SU-DHL-6 (cell line): ENCODE data around the gene ADAMTS3.

Experiments
- H2AFZ ChIP-seq: fragments of 200-600 bp; sonication (generic); 2 replicates; pipeline ENCODE4 v1.6.1; 2014; ENCODE audit warnings: low read depth, mild to moderate bottlenecking, moderate library complexity, mixed read lengths, antibody characterized with exemption, low read length; ENCODE audit not compliant: severe bottlenecking
- H3F3A ChIP-seq: fragments of 200-600 bp; shearing (Covaris generic); 2 replicates; pipeline ENCODE4 v1.6.0; 2016; ENCODE audit warnings: antibody characterized with exemption, mild to moderate bottlenecking; ENCODE audit not compliant: insufficient read depth
- H3K27ac ChIP-seq: fragments of 200-600 bp; sonication (generic); 2 replicates; pipeline ENCODE4 v1.5.1; 2016; ENCODE audit warnings: low read depth, mild to moderate bottlenecking, low read length, moderate library complexity, mixed read lengths
- H3K27me3 ChIP-seq: fragments of 200-600 bp; sonication (generic), shearing (Covaris generic); 2 replicates; pipeline ENCODE4 v1.6.0; 2014; ENCODE audit warnings: mild to moderate bottlenecking, low read length
- H3K36me3 ChIP-seq: fragments of 200-600 bp; sonication (generic); 2 replicates; pipeline ENCODE4 v1.6.1; 2014; ENCODE audit warnings: mild to moderate bottlenecking, low read length, mixed read lengths
- H3K4me2 ChIP-seq: fragments of 300-600, 200-600 bp; shearing (Covaris generic), sonication (generic); 2 replicates; pipeline ENCODE4 v1.6.0; 2014; ENCODE audit warnings: low read length, low read depth, mild to moderate bottlenecking; ENCODE audit not compliant: poor library complexity, severe bottlenecking
- H3K4me3 ChIP-seq: fragments of 200-600 bp; sonication (generic); 2 replicates; pipeline ENCODE4 v1.5.1; 2014; ENCODE audit warnings: antibody characterized with exemption, low read length, mild to moderate bottlenecking, mixed read lengths; ENCODE audit not compliant: insufficient read depth, poor library complexity, severe bottlenecking
- H3K79me2 ChIP-seq: fragments of 200-600 bp; sonication (generic); 2 replicates; pipeline ENCODE4 v1.6.1; 2014; ENCODE audit warnings: mild to moderate bottlenecking, low read length, moderate library complexity; ENCODE audit not compliant: insufficient read depth
- H3K9ac ChIP-seq: fragments of 200-600 bp; sonication (generic); 2 replicates; pipeline ENCODE4 v1.7.0; 2014; ENCODE audit warnings: mild to moderate bottlenecking, low read length
- H3K9me2 ChIP-seq: fragments of 200-600 bp; sonication (generic); replicated peaks from 2 replicates; pipeline ENCODE4 v1.6.1; 2014; ENCODE audit warnings: low read length; ENCODE audit not compliant: insufficient read depth
- H3K9me3 ChIP-seq: fragments of 200-600 bp; sonication (generic); 2 replicates; pipeline ENCODE4 v1.6.1; 2014; ENCODE audit warnings: low read length, mixed read lengths; ENCODE audit not compliant: insufficient read depth
- H4K20me1 ChIP-seq: fragments of 200-600 bp; sonication (generic); 2 replicates; pipeline ENCODE4 v1.6.1; 2014; ENCODE audit warnings: low read depth, mild to moderate bottlenecking, antibody characterized with exemption, low read length, moderate library complexity, mixed read lengths
- EZH2phosphoT487 ChIP-seq: fragments of 200-600 bp; sonication (generic), shearing (Covaris generic); conservative IDR thresholded peaks from 2 replicates; pipeline ENCODE4 v1.6.1; 2018; ENCODE audit warnings: mild to moderate bottlenecking, antibody characterized with exemption, low read length, moderate library complexity, mixed read lengths
- TF ChIP-seq, protein P1 (sequence below): fragments of 200-600 bp; sonication (generic); IDR thresholded peaks from one replicate; pipeline ENCODE4 v1.5.1; 2017; ENCODE audit warnings: antibody characterized with exemption, mild to moderate bottlenecking, low read length, moderate library complexity; ENCODE audit not compliant: insufficient read depth, poor library complexity, severe bottlenecking

The ADAMTS3 gene

DNA sequence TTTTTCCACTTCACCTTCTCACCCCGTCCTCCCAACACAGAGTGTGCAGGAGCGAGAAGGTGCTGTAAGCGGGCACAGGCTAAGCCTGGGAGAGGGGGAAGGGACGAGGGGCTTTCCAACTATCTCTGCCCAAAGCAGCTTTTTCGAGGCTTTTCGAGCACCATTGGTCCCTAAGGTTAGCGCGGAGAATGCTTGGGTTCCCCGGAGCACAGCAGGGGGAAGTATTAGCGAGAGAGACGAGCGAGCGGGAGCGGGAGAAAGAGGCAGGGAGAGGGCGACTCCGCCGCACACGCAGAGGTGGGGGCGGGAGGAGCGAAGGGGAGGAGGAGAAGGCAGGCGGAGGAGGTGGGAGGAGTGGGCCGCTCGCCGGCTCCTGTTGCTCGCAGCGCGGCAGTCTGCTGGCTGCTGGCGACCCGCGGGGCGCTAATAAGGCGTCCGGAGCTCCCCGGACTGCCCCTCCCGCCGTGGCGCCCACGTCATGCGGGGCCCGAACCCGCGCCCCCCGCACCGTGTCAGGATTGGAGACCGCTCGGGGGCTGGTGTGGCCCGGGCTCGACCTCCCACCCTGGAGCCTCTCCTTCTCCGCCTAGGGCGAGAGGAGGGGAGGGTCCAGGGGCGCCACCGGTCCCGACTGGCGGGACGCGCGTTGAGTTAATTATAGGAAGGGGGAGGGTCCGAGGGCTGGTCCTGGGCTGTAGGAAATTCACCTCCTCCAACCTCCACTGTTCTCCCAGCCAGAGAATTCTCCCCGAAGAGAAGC, at the start of gene ADAMTS3:
ADAMTS3 (minus strand) TSS at position 263 of the 760 bp plus-strand sequence. CDS start 459 bp downstream, outside the sequence.
- Histone ChIP-seq H3K9ac (no peak within 1 kb of the TSS), H4K20me1 (no peaks in the 10 kb centered on the region), H3K79me2 (no peaks in the 10 kb centered on the region), H3K4me2 (no peak within 1 kb of the TSS), H3K36me3 (no peaks in the 10 kb centered on the region), H3K27ac (no peak within 1 kb of the TSS), H3K4me3 (no peak within 1 kb of the TSS), H3K27me3 (no peaks in the 10 kb centered on the region), H2AFZ (no peak within 1 kb of the TSS), H3F3A (no peaks in the 10 kb centered on the region), H3K9me2 (no peaks in the 10 kb centered on the region), H3K9me3 (no peaks in the 10 kb centered on the region)
- TF ChIP-seq, protein P1, sequence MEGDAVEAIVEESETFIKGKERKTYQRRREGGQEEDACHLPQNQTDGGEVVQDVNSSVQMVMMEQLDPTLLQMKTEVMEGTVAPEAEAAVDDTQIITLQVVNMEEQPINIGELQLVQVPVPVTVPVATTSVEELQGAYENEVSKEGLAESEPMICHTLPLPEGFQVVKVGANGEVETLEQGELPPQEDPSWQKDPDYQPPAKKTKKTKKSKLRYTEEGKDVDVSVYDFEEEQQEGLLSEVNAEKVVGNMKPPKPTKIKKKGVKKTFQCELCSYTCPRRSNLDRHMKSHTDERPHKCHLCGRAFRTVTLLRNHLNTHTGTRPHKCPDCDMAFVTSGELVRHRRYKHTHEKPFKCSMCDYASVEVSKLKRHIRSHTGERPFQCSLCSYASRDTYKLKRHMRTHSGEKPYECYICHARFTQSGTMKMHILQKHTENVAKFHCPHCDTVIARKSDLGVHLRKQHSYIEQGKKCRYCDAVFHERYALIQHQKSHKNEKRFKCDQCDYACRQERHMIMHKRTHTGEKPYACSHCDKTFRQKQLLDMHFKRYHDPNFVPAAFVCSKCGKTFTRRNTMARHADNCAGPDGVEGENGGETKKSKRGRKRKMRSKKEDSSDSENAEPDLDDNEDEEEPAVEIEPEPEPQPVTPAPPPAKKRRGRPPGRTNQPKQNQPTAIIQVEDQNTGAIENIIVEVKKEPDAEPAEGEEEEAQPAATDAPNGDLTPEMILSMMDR = no peak
- no peak for TF ChIP-seq EZH2phosphoT487

DNA sequence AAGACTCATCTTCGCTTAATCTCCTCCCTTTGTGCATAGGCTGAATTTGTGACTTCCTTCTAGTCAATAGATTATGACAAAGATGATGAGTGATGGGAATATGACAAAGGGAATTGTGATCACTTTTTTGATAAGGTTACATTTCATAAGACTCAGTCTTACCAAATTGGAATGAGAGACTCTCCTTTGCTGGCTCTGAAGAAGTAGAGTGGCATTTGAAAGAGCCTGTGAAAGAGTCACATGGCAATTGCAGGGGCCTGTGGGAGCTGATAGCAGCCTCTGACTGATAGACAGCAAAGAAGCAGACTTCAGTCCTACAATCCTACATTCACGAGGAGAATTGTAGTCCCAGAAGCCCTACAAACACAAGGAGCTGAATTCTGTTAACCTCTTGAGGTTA, 44.9 kb upstream of the ADAMTS3 start:
- H3K36me3 ChIP-seq = no peaks in the 10 kb centered on the region
- no peak overlapping the region for H3K27ac ChIP-seq
- no peak overlapping the region for H3K9ac ChIP-seq
- no peaks in the 10 kb centered on the region for H3K79me2 ChIP-seq
- H3K27me3 ChIP-seq = no peaks in the 10 kb centered on the region
- no peak overlapping the region for H2AFZ ChIP-seq
- no peak overlapping the region for H3K4me2 ChIP-seq
- H3K9me3 ChIP-seq = no peaks in the 10 kb centered on the region
- no peak overlapping the region for H3K4me3 ChIP-seq
- TF ChIP-seq EZH2phosphoT487 = no peak
- TF ChIP-seq, protein P1 = no peak
- H3K9me2 ChIP-seq = no peaks in the 10 kb centered on the region
- H3F3A ChIP-seq = no peaks in the 10 kb centered on the region
- no peaks in the 10 kb centered on the region for H4K20me1 ChIP-seq

DNA sequence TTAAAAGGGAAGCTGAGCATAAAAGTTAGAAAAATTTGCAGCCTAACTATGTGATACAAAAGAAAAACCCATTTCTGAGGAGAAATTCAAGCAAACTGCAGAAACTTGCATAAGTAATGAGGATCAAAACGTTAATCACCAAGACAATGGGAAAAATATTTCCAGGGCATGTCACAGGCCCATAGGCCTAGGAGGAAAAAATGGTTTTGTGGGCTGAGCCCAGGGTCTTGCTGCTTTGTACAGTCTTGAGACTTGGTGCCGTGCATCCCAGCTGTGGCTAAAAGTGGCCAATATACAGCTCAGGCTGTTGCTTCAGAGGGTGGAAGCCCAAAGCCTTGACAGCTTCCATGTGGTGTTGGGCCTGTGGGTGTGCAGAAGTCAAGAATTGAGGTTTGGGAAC, 37.7 kb upstream of the ADAMTS3 start:
- H3K9me3 ChIP-seq = no peaks in the 10 kb centered on the region
- H3F3A ChIP-seq = no peaks in the 10 kb centered on the region
- no peaks in the 10 kb centered on the region for H3K9me2 ChIP-seq
- no peak overlapping the region for H2AFZ ChIP-seq
- no peaks in the 10 kb centered on the region for H3K36me3 ChIP-seq
- H3K4me3 ChIP-seq = no peak overlapping the region
- H3K27me3 ChIP-seq = no peaks in the 10 kb centered on the region
- H3K4me2 ChIP-seq = no peak overlapping the region
- H3K9ac ChIP-seq = no peak overlapping the region
- H3K79me2 ChIP-seq = no peaks in the 10 kb centered on the region
- H4K20me1 ChIP-seq = no peaks in the 10 kb centered on the region
- no peak overlapping the region for H3K27ac ChIP-seq
- TF ChIP-seq EZH2phosphoT487 = no peak
- TF ChIP-seq, protein P1 = no peak
